Activated CD4-positive, CD25-positive, alpha-beta regulatory T cell (primary cell): ENCODE measurements around the gene IL21R.

ENCODE experiments used
- DNase-seq, 4 experiments: peaks; one replicate each; lab custom pipeline; 2025; lab: John Stamatoyannopoulos, UW

The IL21R gene

GRCh38 chr16:27401768-27402568, at the start of gene IL21R:
Gene IL21R, plus strand, starts transcription at chr16:27402174. Its CDS starts 27,898 bp downstream, at chr16:27430072.
- peak; percentile 55 to 83 (median 74) for DNase-seq

- DNase-seq, result no peak
These were observed 48.1 kb upstream of the IL21R start for GRCh38 chr16:27353853-27354252.

GRCh38 chr16:27355610-27356009, 46.4 kb upstream of the IL21R start:
- no peak for DNase-seq

GRCh38 chr16:27356794-27357193, 45.2 kb upstream of the IL21R start:
- no peak for DNase-seq

GRCh38 chr16:27359051-27359450, 42.9 kb upstream of the IL21R start:
- no peak for DNase-seq

- DNase-seq, result no peak
These were observed 42.4 kb upstream of the IL21R start for GRCh38 chr16:27359615-27360014.

GRCh38 chr16:27361987-27362386, 40.0 kb upstream of the IL21R start:
- DNase-seq, result no peak

GRCh38 chr16:27362570-27363245, 39.3 kb upstream of the IL21R start:
- no peak for DNase-seq

GRCh38 chr16:27363246-27363632, 38.7 kb upstream of the IL21R start:
- DNase-seq, result no peak

- no peak for DNase-seq
These were observed 38.2 kb upstream of the IL21R start for GRCh38 chr16:27363797-27364196.

- no peak for DNase-seq
These were observed 37.4 kb upstream of the IL21R start for GRCh38 chr16:27364493-27365141.

GRCh38 chr16:27365142-27366089, 36.6 kb upstream of the IL21R start:
- DNase-seq, result no peak

- DNase-seq, result no peak
These were observed 35.1 kb upstream of the IL21R start for GRCh38 chr16:27366687-27367460.

GRCh38 chr16:27367461-27368357, 34.3 kb upstream of the IL21R start:
- DNase-seq, result peak; percentile 63 to 83 (median 74)

GRCh38 chr16:27368358-27368722, 33.6 kb upstream of the IL21R start:
- no peak for DNase-seq

GRCh38 chr16:27369806-27370205, 32.2 kb upstream of the IL21R start:
- DNase-seq, result no peak

- no peak for DNase-seq
These were observed 31.7 kb upstream of the IL21R start for GRCh38 chr16:27370318-27370717.

- DNase-seq, result no peak
These were observed 28.7 kb upstream of the IL21R start for GRCh38 chr16:27373312-27373711.

- DNase-seq, result no peak
These were observed 27.7 kb upstream of the IL21R start for GRCh38 chr16:27374221-27374803.
